Mucosa of gallbladder (tissue), 1 donor: ENCODE measurements around the gene NPC1. TPM values are rescaled to one million over a fixed set of nuclear protein-coding genes. Genes with fewer than 3 reads are reported as not detected.

Experiments
- DNase-seq: peaks from one replicate; pipeline ENCODE4 v3.0.0-alpha.2; 2020; ENCODE audit warnings: low spot score
- total RNA-seq: library from RNA; stranded (reverse); gene quantifications from one replicate; pipeline ENCODE4 v1.2.1, GENCODE V29; 2021
- donor health status: DM: no; HTN: no; CAD: no.

Gene NPC1
- total RNA-seq, 1 donor from 2014 or later, result 43.6 TPM

GRCh38 chr18:23548275-23548674, 38.0 kb downstream of the NPC1 start:
- DNase-seq, result no peak

DNA sequence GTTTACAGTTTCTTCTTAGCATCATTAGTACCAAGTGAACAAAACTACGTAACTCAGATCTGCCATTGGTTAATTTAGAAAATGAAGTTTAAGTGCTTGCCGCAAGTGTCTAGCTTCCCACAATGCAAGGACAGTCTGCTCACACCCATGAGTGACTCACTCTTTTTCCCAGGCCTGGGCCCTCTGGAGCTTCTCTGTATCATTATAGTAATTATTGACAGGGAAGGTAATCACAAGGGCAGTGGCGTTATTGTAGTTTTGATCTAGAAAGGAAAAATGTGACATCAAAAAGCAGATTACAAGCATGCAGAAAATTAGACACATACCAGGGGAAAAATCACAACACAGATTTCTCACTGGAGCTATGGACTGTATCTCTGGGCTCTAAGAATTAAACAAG, 38.5 kb downstream of the NPC1 start:
- peak; percentile 56 for DNase-seq

DNA sequence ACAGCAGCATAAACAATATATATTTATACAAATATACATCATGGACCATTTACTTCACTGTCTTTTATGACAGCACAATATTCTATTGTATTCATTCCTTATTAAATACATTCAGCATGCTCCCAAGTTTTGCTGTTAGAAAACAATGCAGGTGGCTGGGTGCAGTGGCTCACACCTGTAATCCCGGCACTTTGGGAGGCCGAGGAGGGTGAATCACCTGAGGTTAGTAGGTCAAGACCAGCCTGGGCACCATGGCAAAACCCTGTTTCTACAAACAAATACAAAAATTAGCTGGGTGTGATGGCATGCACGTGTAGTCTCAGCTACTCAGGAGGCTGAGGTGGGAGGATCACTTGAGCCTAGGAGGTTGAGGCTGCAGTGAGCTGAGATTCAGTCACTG, 39.0 kb downstream of the NPC1 start:
- DNase-seq, result no peak

GRCh38 chr18:23545247-23545789, 41.0 kb downstream of the NPC1 start:
- DNase-seq, result no peak

DNA sequence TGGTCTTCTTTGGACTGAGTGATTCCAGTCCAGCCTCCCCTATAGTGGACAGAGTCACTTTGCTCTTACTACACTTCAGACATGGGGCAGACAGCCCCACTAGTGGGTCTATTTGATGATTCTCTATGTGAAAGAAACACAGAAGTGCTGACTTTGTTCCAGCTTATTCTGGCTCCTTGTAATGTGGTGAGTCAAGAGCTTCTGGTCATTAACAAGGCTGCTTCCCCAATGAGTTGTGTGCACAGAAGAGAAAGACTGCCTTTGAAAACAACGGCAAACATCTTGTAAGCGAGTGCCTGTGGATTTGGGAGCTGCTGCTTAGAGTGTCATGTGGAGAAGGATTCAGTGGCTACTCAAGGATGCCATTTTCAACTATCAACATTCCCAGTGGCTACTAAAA, 43.8 kb downstream of the NPC1 start:
- DNase-seq, result no peak

- DNase-seq, result no peak
These were observed 44.8 kb downstream of the NPC1 start for GRCh38 chr18:23541349-23542093.

DNA sequence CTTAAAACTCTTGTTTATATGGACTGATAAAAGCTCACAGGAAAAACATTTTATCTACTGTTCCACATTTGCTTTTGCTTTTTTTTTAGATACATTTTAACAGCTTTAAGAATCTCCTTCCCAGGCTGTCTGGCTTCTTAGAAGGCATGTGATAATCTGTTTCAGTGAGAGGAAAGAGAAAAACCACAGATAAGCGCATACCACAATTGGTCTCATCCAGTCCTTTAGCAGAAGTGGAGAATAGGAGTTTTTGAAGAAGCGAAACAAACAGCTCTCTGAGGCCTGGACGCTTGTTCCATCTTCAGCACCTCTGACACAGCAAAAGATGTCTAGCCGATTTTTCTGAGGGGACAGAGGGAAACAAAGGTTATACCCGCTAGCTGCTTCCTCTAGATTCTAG, 45.4 kb downstream of the NPC1 start:
- DNase-seq, result peak; percentile 29

DNA sequence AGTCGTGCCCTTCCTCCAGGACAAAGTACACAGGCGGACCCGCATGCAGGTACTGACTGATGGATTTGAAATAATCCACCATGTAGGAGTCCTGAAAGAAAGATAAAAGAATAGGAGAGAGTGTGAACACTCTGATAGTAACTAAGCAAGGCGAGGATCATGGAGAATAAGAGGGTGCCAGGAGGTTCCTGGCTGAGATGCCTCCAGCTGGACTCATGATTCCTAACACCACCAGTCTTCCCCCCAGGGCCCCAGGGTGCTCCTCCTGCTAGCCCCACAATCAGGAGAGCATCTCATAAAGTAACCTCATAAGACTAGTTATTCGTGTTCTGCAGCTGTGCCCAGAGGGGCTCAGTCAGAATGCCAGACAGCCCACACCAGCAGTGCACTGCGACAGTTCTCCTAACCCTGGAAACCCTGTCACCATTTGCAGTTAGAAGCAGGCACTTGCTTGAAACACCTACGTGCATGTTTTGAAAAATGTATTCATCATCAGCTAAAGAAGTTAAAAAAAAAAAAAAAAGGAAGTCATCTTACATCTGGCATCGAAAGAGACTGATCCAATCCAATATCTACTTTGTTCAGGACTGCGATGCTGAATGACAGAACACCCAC, 46.3 kb downstream of the NPC1 start:
- DNase-seq, result no peak

- DNase-seq, result no peak
These were observed 47.0 kb downstream of the NPC1 start for GRCh38 chr18:23539296-23539695.

- no peak for DNase-seq
These were observed 47.4 kb downstream of the NPC1 start for GRCh38 chr18:23538870-23539269.

- no peak for DNase-seq
These were observed 48.3 kb downstream of the NPC1 start for GRCh38 chr18:23538001-23538400.

GRCh38 chr18:23537274-23537673, 49.0 kb downstream of the NPC1 start:
- no peak for DNase-seq

DNA sequence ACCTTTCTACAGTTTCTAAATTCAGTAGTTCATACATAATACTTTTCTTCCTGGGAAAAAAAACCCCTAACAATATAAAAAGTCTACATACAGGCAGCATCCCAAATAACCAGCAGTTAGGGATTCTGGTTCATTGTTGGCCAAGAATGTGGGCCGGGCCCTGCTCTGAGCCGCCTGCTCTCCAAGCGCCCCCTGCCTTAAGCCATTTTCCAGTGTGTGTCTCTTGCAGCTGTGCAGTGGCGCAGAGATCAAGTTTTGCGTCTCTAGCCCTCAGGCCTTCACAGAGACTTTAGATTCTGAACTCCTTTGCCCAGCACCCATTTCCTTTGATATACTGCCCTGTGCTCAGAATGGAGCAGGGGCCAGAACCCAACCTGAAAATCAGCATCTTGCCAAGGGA, 50.1 kb downstream of the NPC1 start:
- DNase-seq, result no peak

- DNase-seq, result no peak
These were observed 52.0 kb downstream of the NPC1 start for GRCh38 chr18:23534276-23534675.

- DNase-seq, result no peak
These were observed 53.5 kb downstream of the NPC1 start for GRCh38 chr18:23532848-23533247.

DNA sequence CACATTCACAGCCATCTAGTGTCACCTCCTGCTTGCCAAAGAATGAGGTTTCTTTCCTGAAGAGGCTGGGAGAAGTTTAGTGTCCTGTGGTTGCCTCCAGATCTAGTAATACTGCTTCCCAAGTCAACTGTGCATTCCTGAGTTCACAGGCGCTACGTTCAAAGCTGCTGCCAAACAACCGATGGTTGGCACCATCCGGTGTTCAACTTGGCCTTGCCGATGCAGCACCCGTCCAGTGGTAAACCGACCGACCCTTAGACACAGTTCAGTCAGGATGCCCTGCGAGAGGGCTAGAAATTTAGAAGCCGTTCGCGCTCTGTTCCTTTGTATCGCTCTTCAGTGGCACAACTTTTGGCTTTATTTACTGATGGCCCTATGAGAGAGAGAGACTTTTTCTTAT, 54.4 kb downstream of the NPC1 start:
- DNase-seq, result no peak

DNA sequence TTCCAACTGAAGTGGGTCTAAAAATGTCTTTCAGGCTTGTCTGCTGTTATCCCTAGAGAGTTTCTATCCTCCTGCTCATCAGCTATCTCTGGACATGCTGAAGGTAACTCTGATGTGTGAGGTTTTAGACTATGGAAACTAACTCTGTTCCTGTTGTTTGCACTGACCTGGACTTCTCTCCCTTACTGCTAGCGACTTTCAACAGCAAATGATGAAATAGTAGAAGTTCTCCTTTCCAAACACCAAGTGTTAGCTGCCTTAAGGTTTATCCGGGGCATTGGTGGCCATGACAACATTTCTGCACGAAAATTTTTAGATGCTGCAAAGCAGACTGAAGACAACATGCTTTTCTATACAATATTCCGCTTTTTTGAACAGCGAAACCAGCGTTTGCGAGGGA, 56.1 kb downstream of the NPC1 start:
- no peak for DNase-seq

DNA sequence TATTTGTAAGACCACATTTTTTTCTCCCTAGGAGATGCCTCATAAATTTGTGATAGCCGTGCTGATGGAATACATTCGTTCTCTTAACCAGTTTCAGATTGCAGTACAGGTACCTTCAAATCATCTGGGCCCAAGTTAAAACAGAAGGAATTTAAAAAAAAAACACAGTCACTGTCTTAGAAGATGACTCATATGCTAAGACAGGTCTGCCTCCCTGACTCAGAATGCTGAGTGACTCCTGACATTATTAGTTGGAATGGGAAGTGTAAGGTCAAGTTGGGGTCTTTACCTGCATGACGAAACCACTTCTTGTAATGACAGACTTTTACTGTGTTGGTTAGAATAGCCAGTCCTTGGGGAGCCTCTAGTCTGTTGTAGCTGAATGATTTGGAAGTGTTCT, 56.7 kb downstream of the NPC1 start:
- no peak for DNase-seq

DNA sequence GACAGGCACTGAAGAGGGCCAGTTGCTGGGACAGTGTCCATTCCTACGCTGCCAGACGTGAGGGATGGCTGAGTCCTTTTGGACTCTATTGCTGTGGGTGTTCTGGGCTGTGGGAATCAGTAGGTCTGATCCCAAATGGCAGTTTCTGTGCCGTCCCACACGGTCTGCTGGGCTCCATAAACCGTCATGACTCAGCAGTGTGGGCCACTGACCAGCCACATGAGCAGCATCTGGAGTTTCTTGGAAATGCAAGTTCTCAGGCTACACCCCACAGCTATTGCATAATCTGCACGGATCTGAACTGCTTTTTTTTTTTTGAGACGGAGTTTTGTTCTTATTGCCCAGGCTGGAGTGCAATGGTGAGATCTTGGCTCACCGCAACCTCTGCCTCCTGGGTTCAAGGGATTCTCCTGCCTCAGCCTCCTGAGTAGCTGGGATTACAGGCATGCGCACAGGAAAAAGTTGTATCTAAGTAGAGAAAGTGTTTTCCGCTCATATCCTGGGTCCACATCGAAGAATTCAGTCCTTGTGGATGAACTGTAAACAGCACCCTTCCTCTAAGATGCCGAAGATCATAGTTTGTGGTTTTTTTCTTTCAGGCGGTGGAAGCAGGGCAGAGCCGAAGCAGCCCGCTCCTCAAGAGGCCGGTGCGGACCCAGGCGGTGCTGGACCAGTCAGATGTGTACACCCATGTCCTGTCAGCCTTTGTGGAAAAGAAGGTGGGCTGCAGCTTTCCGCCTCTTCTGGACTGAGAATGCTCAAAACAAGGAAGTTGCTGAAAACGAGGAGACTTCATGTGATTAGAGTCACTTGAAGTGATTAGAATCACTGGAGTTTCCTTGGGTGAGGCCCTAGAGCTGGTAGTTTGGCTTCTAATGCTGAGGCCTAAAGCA, 57.5 kb downstream of the NPC1 start:
- DNase-seq, result peak; percentile 43

DNA sequence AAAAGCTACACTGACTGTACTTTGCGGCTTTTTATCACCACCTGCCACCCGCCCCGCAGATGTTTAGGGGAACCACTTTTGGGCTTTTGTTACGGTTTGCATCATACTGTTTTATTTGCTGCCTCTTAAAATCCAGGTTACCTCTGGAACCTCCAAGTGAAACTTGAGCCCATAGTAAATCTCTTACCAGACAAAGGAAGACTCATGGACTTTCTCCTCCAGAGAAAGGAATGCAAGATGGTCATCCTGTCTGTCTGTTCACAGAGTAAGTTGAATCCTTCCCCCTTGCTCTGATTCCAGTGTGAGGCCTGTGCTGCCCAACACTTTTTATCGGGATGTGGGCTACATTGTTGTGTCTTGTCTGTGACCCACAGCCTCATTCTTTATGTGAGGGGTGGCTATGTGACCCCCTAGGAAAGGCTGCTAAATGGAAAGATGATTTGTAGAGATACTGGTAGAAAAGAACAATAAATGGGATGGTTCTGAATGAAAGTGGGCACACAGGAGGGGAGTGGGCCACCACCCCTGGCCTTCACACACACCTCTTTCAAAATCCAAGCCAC, 59.7 kb downstream of the NPC1 start:
- DNase-seq, result no peak

- DNase-seq, result no peak
These were observed 62.0 kb downstream of the NPC1 start for GRCh38 chr18:23524213-23524707.
